Colonic mucosa (tissue), 4 donors: ENCODE measurements around the gene ASCC3. TPM values are rescaled to one million over a fixed set of nuclear protein-coding genes. Genes with fewer than 3 reads are reported as not detected.

Experiments used
- DNase-seq: peaks from one replicate; pipeline ENCODE4 v3.0.0-alpha.2; 2020
- H3K27ac ChIP-seq: fragments of 200-600 bp; one replicate; pipeline ENCODE4 v1.8.0; 2021
- H3K27me3 ChIP-seq: fragments of 200-600 bp; one replicate; pipeline ENCODE4 v1.8.0; 2021
- H3K36me3 ChIP-seq: fragments of 200-600 bp; one replicate; pipeline ENCODE4 v1.8.0; 2021
- H3K4me1 ChIP-seq: fragments of 200-600 bp; one replicate; pipeline ENCODE4 v1.8.0; 2021; ENCODE audit warnings: mild to moderate bottlenecking
- H3K4me3 ChIP-seq: fragments of 200-600 bp; one replicate; pipeline ENCODE4 v1.8.0; 2021
- H3K9ac ChIP-seq, 2 donors: one replicate each; pipeline ENCODE4 v1.7.0; 2013; ENCODE audit warnings: control low read depth in 2 of 2, low read depth in 2 of 2, low read length in 2 of 2
- H3K9me3 ChIP-seq: fragments of 200-600 bp; one replicate; pipeline ENCODE4 v1.8.0; 2021
- CTCF ChIP-seq: fragments of 200-600 bp; IDR thresholded peaks from one replicate; pipeline ENCODE4 v1.8.0; 2022; ENCODE audit warnings: antibody characterized with exemption, mild to moderate bottlenecking
- intact Hi-C: fragments of 100-400 bp; cut with DNase I; formaldehyde crosslinking; loops from one replicate; pipeline ENCODE4 v1.14.1; 2022
- total RNA-seq, 2 donors: library from RNA; stranded (reverse); fragmentation: NEBNext Ultra II Directional in 1 of 2; extraction: Animal tissue kit (Norgen Biotek cat#: 25700) in 1 of 2; gene quantifications; one replicate each; pipeline ENCODE4 v1.2.1, GENCODE V29; 2021
- donor health status: healthy.
- donor health status: DM: no; HTN: no; CAD: no.
- donor health status: DM: no; HTN: no; CAD: no.

ASCC3 gene
- total RNA-seq, 2 donors from 2014 or later: 33.7 to 41.9 TPM

- no peak overlapping the region for H3K9ac ChIP-seq
- H3K27me3 ChIP-seq: peaks cover 11% of the 10 kb centered on the region
- H3K4me3 ChIP-seq: no peak overlapping the region
- no peak for DNase-seq
- intact Hi-C loops: no loop called here
- H3K36me3 ChIP-seq: no peaks in the 10 kb centered on the region
- H3K27ac ChIP-seq: no peak overlapping the region
- no peak for TF ChIP-seq CTCF
- no peaks in the 10 kb centered on the region for H3K9me3 ChIP-seq
- H3K4me1 ChIP-seq: no peaks in the 10 kb centered on the region
These were observed 405.4 kb downstream of the ASCC3 start for GRCh38 chr6:100475554-100476320.

- Histone ChIP-seq H3K9me3 (no peaks in the 10 kb centered on the region), H3K27me3 (peaks cover 30% of the 10 kb centered on the region), H3K36me3 (no peaks in the 10 kb centered on the region), H3K4me1 (no peaks in the 10 kb centered on the region), H3K27ac (no peak overlapping the region), H3K9ac (no peak overlapping the region), H3K4me3 (no peak overlapping the region)
- no peak for DNase-seq
- intact Hi-C loops: no loop called here
- no peak for TF ChIP-seq CTCF
These were observed 407.9 kb downstream of the ASCC3 start for GRCh38 chr6:100473182-100473581.

GRCh38 chr6:100472674-100473073 is 408.5 kb downstream of the ASCC3 start:
- no peak for TF ChIP-seq CTCF
- intact Hi-C loops: no loop called here
- Histone ChIP-seq H3K27ac (no peak overlapping the region), H3K36me3 (no peaks in the 10 kb centered on the region), H3K9me3 (no peaks in the 10 kb centered on the region), H3K9ac (no peak overlapping the region), H3K27me3 (peaks cover 35% of the 10 kb centered on the region), H3K4me1 (no peaks in the 10 kb centered on the region), H3K4me3 (no peak overlapping the region)
- no peak for DNase-seq

- intact Hi-C loops: no loop called here
- Histone ChIP-seq H3K27ac (no peak overlapping the region), H3K4me3 (no peak overlapping the region), H3K9me3 (no peaks in the 10 kb centered on the region), H3K4me1 (no peaks in the 10 kb centered on the region), H3K9ac (no peak overlapping the region), H3K36me3 (no peaks in the 10 kb centered on the region), H3K27me3 (peaks cover 55% of the 10 kb centered on the region)
- DNase-seq: no peak
- no peak for TF ChIP-seq CTCF
These were observed 410.6 kb downstream of the ASCC3 start for GRCh38 chr6:100470422-100471120.

GRCh38 chr6:100469101-100469859 is 411.8 kb downstream of the ASCC3 start:
- no peak for DNase-seq
- no peak overlapping the region for H3K4me3 ChIP-seq
- H3K9me3 ChIP-seq: no peaks in the 10 kb centered on the region
- TF ChIP-seq CTCF: no peak
- no peak overlapping the region for H3K9ac ChIP-seq
- H3K27me3 ChIP-seq: peaks cover 67% of the 10 kb centered on the region
- intact Hi-C loops: no loop called here
- H3K4me1 ChIP-seq: peaks cover 4% of the 10 kb centered on the region
- no peaks in the 10 kb centered on the region for H3K36me3 ChIP-seq
- no peak overlapping the region for H3K27ac ChIP-seq
